Esophagus muscularis mucosa (tissue), 4 donors: ENCODE measurements around the gene C17orf58. TPM values are rescaled to one million over a fixed set of nuclear protein-coding genes. Genes with fewer than 3 reads are reported as not detected.
"Not testable (repeated sequence)": the region's sequence is repeated elsewhere in the genome, so short reads cannot be mapped to it uniquely, and the experiment has no call there.

Experiments
- DNase-seq: peaks from one replicate; pipeline ENCODE4 v3.0.0-alpha.2; 2017; ENCODE audit errors: extremely low spot score
- H3K27ac ChIP-seq, 4 donors: fragments of 200-600 bp; sonication (generic); replicated peaks in 1 of 4; 1 replicate in 3 of 4; 2 replicates in 1 of 4; pipeline ENCODE4 v1.5.1; 2016 to 2019; ENCODE audit warnings: mild to moderate bottlenecking in 1 of 4
- H3K27me3 ChIP-seq, 4 donors: fragments of 200-600 bp; sonication (generic); one replicate each; pipeline versions ENCODE4 v1.5.1 to v1.6.0; 2016 to 2019
- H3K36me3 ChIP-seq, 4 donors: fragments of 200-600 bp; sonication (generic); one replicate each; pipeline ENCODE4 v1.5.1; 2016 to 2019
- H3K4me1 ChIP-seq, 4 donors: fragments of 200-600 bp; sonication (generic); one replicate each; pipeline ENCODE4 v1.5.1; 2016 to 2019
- H3K4me3 ChIP-seq, 4 donors: fragments of 200-600 bp; sonication (generic); 1 replicate in 2 of 4; 2 replicates in 2 of 4; pipeline ENCODE4 v1.5.1; 2016 to 2019; ENCODE audit warnings: mild to moderate bottlenecking in 4 of 4, moderate library complexity in 1 of 4
- H3K9me3 ChIP-seq, 4 donors: fragments of 200-600 bp; sonication (generic); 1 replicate in 3 of 4; 2 replicates in 1 of 4; pipeline ENCODE4 v1.5.1; 2016 to 2019
- CTCF ChIP-seq, 3 experiments: fragments of 200-600 bp in 2 of 3; fragments of 450-650 bp in 1 of 3; sonication (generic) in 2 of 3; IDR thresholded peaks; one replicate each; pipeline ENCODE4 v1.5.1; 2017 to 2019; ENCODE audit warnings: antibody characterized with exemption in 3 of 3, mild to moderate bottlenecking in 2 of 3, moderate library complexity in 1 of 3
- EP300 ChIP-seq: sonication (generic); formaldehyde crosslinking; IDR thresholded peaks from one replicate; pipeline ENCODE4 v1.6.1; 2017; ENCODE audit warnings: antibody characterized with exemption
- POLR2A ChIP-seq: fragments of 450-650 bp; IDR thresholded peaks from one replicate; pipeline ENCODE4 v1.6.1; 2017; ENCODE audit warnings: antibody characterized with exemption, moderate library complexity, mild to moderate bottlenecking, low read depth
- POLR2AphosphoS5 ChIP-seq, 2 donors: sonication (generic); formaldehyde crosslinking; IDR thresholded peaks; one replicate each; pipeline ENCODE4 v1.6.1; 2017; ENCODE audit warnings: antibody characterized with exemption in 2 of 2
- WGBS: methylation state at CpG from one replicate; pipeline ENCODE4 v1.1.5; 2018; 5-methylcytosine and 5-hydroxymethylcytosine counted together
- intact Hi-C: fragments of 100-400 bp; cut with DNase I; formaldehyde crosslinking; loops from one replicate; pipeline ENCODE4 v1.15.1; 2023
- total RNA-seq, 4 donors: library from RNA; depleted of rRNA; stranded (reverse); fragments of >200 nt; gene quantifications; one replicate each; pipeline versions ENCODE4 v1.1.0 to v1.2.1, GENCODE V29; 2016

Gene C17orf58
- total RNA-seq: 10 to 100 TPM; 10.3 to 15.0 (median 11.9) TPM

- Histone ChIP-seq H3K4me3 (peak within 1 kb of the TSS; percentile 65 to 72 (median 70)), H3K27ac (peak within 1 kb of the TSS; percentile 60 to 96 (median 70)), H3K4me1 (peaks cover 13 to 43% (median 35%) of the 10 kb centered on the region in 4 donors)
- not testable (repeated sequence) for H3K36me3 ChIP-seq, DNase-seq, H3K27me3 ChIP-seq, H3K9me3 ChIP-seq
- intact Hi-C loops: loop anchor here (5.0 to 10.0 kb wide), 2 partner anchors 34 to 1328 kb away; partner anchors contain the start of gene ABCA5
- 28% methylated on average over 18 of the region's 25 CpGs for WGBS
Measured at GRCh38 chr17:67996301-67997171, at the start of gene C17orf58. Gene C17orf58 (minus strand): TSS chr17:67996469. CDS start chr17:67996198, 271 bp downstream.

- Histone ChIP-seq H3K36me3 (peaks cover 14 to 44% (median 33%) of the 10 kb centered on the region in 4 donors), H3K9me3 (no peaks in the 10 kb centered on the region), H3K4me1 (peaks cover 8 to 21% (median 18%) of the 10 kb centered on the region in 4 donors), H3K4me3 (peak overlapping the region; percentile 89 to 99 (median 96)), H3K27ac (peak overlapping the region; percentile 84 to 89 (median 86)), H3K27me3 (no peaks in the 10 kb centered on the region)
- WGBS: 14% methylated on average over 11 of the region's 11 CpGs
- no peak for DNase-seq
- TF ChIP-seq POLR2A (no peak), POLR2AphosphoS5 (IDR thresholded peaks at IDR 0.05) (no peak)
- intact Hi-C loops: no loop called here
Measured at GRCh38 chr17:68036304-68037147, 40.3 kb upstream of the C17orf58 start.

- peak; percentile 98 for DNase-seq
- TF ChIP-seq EP300 (no peak), POLR2AphosphoS5 (IDR thresholded peaks at IDR 0.05) (peak; percentile 76 to 87)
- peak within 1 kb of the TSS; percentile 89 to 99 (median 96) for H3K4me3 ChIP-seq
- H3K9me3 ChIP-seq: no peaks in the 10 kb centered on the region
- peaks cover 8 to 21% (median 18%) of the 10 kb centered on the region in 4 donors for H3K4me1 ChIP-seq
- H3K36me3 ChIP-seq: peaks cover 14 to 36% (median 25%) of the 10 kb centered on the region in 4 donors
- H3K27ac ChIP-seq: peak within 1 kb of the TSS; percentile 84 to 89 (median 86)
- WGBS: 3% methylated on average over 23 of the region's 72 CpGs
- intact Hi-C loops: no loop called here
- H3K27me3 ChIP-seq: no peaks in the 10 kb centered on the region
Measured at GRCh38 chr17:68035523-68036303, 39.4 kb upstream of the C17orf58 start, which contains the start of gene KPNA2. Gene KPNA2 (plus strand): TSS chr17:68035735. CDS start chr17:68037133, 1,398 bp downstream.

GRCh38 chr17:68035131-68035522 lies 38.9 kb upstream of the C17orf58 start:
- intact Hi-C loops: no loop called here
- no peak for TF ChIP-seq POLR2A
- no peak for TF ChIP-seq EP300
- no peak for TF ChIP-seq CTCF (IDR thresholded peaks at IDR 0.05)
- TF ChIP-seq POLR2AphosphoS5 (IDR thresholded peaks at IDR 0.05): no peak
- Histone ChIP-seq H3K36me3 (peaks cover 13 to 30% (median 20%) of the 10 kb centered on the region in 4 donors), H3K27ac (peak overlapping the region in 1 of 4 donors; percentile 47), H3K9me3 (no peaks in the 10 kb centered on the region), H3K27me3 (no peaks in the 10 kb centered on the region), H3K4me3 (peak overlapping the region; percentile 38 to 97 (median 92)), H3K4me1 (peaks cover 8 to 21% (median 18%) of the 10 kb centered on the region in 4 donors)
- 2% methylated on average over 22 of the region's 27 CpGs for WGBS
- no peak for DNase-seq

GRCh38 chr17:68034452-68034776 lies 38.1 kb upstream of the C17orf58 start:
- Histone ChIP-seq H3K27me3 (no peaks in the 10 kb centered on the region), H3K27ac (no peak overlapping the region), H3K36me3 (peaks cover 13 to 24% (median 17%) of the 10 kb centered on the region in 4 donors), H3K4me1 (peaks cover 8 to 21% (median 18%) of the 10 kb centered on the region in 4 donors), H3K4me3 (no peak overlapping the region), H3K9me3 (no peaks in the 10 kb centered on the region)
- intact Hi-C loops: no loop called here
- TF ChIP-seq CTCF (IDR thresholded peaks at IDR 0.05): no peak
- TF ChIP-seq EP300: no peak
- no peak for TF ChIP-seq POLR2A
- TF ChIP-seq POLR2AphosphoS5 (IDR thresholded peaks at IDR 0.05): no peak
- WGBS: 59% methylated on average over 1 of the region's 1 CpG
- no peak for DNase-seq
